Adrenal gland (tissue), 12 donors: ENCODE measurements around the gene KLB. TPM values are rescaled to one million over a fixed set of nuclear protein-coding genes. Genes with fewer than 3 reads are reported as not detected.
A peak's percentile ranks its signal among the peaks of the same experiment; 100 is the strongest.

ENCODE experiments used
- DNase-seq, 7 donors: peaks; one replicate each; pipeline ENCODE4 v3.0.0-alpha.2; 2019 to 2020
- H3K27ac ChIP-seq, 5 donors: fragments of 200-600 bp; sonication (generic) in 4 of 5; 1 replicate in 3 of 5; 2 replicates in 2 of 5; pipeline versions ENCODE4 v1.5.1 to v1.8.0; 2016 to 2020; ENCODE audit warnings: mild to moderate bottlenecking in 1 of 5
- H3K27me3 ChIP-seq: fragments of 200-600 bp; 2 replicates; pipeline ENCODE4 v1.8.0; 2021
- H3K36me3 ChIP-seq, 2 donors: fragments of 200-600 bp; replicated peaks in 1 of 2; 1 replicate in 1 of 2; 2 replicates in 1 of 2; pipeline versions ENCODE4 v1.5.1 to v1.8.0; 2018 to 2022
- H3K4me1 ChIP-seq, 2 donors: fragments of 200-600 bp; replicated peaks in 1 of 2; 1 replicate in 1 of 2; 2 replicates in 1 of 2; pipeline versions ENCODE4 v1.5.1 to v1.8.0; 2018 to 2021
- H3K4me3 ChIP-seq, 4 donors: fragments of 200-600 bp; sonication (generic) in 3 of 4; one replicate each; pipeline ENCODE4 v1.5.1; 2016 to 2018
- H3K9me3 ChIP-seq, 3 donors: fragments of 200-600 bp; sonication (generic) in 1 of 3; replicated peaks in 1 of 3; 1 replicate in 2 of 3; 2 replicates in 1 of 3; pipeline versions ENCODE4 v1.5.1 to v1.8.0; 2016 to 2021
- POLR2A ChIP-seq, 2 donors: fragments of 450-650 bp; IDR thresholded peaks; one replicate each; pipeline ENCODE4 v1.6.1; 2017; ENCODE audit warnings: antibody characterized with exemption in 2 of 2, mild to moderate bottlenecking in 2 of 2, moderate library complexity in 1 of 2
- WGBS, 4 donors: extraction: QIAGEN DNeasy Blood & Tissue Kit in 2 of 4; methylation state at CpG; one replicate each; pipeline versions ENCODE4 v1.1.5 to v1.1.7; 2013 to 2017; 5-methylcytosine and 5-hydroxymethylcytosine counted together
- intact Hi-C, 2 donors: fragments of 100-400 bp; cut with DNase I; formaldehyde crosslinking; loops; one replicate each; pipeline versions ENCODE4 v1.14.1 to v1.15.0; 2022 to 2023
- polyA plus RNA-seq, 3 donors: library from polyadenylated mRNA; stranded (reverse); fragments of 200-250 nt in 2 of 3; fragments of 350-450 nt in 1 of 3; fragmentation: Illumina TruSeq in 1 of 3; extraction: RNeasy Lipid Tissue Mini Kit (QIAGEN cat#74804) in 1 of 3; gene quantifications; one replicate each; pipeline ENCODE4 v1.2.3, GENCODE V29; 2013 to 2014
- total RNA-seq, 9 donors: library from RNA; depleted of rRNA in 4 of 9; stranded (reverse); fragments of >200 nt in 4 of 9; fragments of 120-200 nt in 1 of 9; fragmentation: NEBNext Ultra II Directional in 1 of 9; extraction: Animal tissue kit (Norgen Biotek cat#: 25700) in 1 of 9; gene quantifications; one replicate each; pipeline versions ENCODE4 v1.1.0 to v1.2.4, GENCODE V29; 2013 to 2023
- TF ChIP-seq, protein P1 (sequence below), 6 experiments: fragments of 450-650 bp in 4 of 6; fragments of 200-600 bp in 2 of 6; sonication (generic) in 1 of 6; IDR thresholded peaks; 1 replicate in 5 of 6; 2 replicates in 1 of 6; pipeline versions ENCODE4 v1.5.1 to v1.8.0; 2016 to 2021; ENCODE audit warnings: antibody characterized with exemption in 6 of 6, mild to moderate bottlenecking in 2 of 6, moderate library complexity in 1 of 6
- donor health status: healthy with polysubstance abuse.
- donor health status: Bipolar disorder and iron deficiency.
- donor health status: DM: yes; HTN: yes; CAD: no.
- donor health status: DM: no; HTN: no; CAD: no.
- donor health status: DM: no; HTN: no; CAD: no.
- donor health status: DM: yes; HTN: yes; CAD: no.

Gene KLB
- total and polyA plus RNA-seq, 12 donors: under 0.01 to 1.1 (median 0.15) TPM; not detected in 2

DNA sequence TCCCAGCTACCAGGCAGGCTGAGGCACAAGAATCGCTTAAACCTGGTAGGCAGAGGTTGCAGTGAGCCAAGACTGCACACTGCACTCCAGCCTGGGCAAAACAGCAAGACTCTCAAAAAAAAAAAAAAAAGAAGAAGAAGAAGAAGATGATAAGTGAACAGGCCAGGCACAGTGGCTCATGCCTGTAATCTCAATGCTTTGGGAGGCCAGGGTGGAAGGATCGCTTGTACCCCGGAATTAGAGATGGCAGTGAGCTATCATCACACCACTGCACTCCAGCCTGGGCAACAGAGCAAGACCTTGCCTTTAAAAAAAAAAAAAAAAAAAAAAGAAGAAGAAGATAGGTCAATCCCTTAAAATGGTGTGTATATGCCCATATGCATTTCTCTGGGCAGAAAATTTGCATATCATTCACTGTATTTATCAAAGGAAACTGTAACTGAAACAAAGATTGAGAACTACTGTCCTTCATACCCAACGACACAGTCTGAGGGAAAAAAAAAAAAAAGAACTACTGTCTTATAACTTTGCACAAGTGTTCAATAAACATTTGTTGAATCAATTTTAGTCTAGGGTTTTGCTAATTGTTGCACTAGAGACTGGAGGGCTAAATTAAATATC is 42.8 kb upstream of the KLB start:
- no peak overlapping the region for H3K27ac ChIP-seq
- H3K4me1 ChIP-seq: peaks cover 19 to 30% of the 10 kb centered on the region in 2 donors
- intact Hi-C loops: no loop called here
- DNase-seq: no peak
- 76 to 82% (median 79%) methylated on average over 4 of the region's 4 CpGs for WGBS, 4 donors
- no peaks in the 10 kb centered on the region for H3K36me3 ChIP-seq
- H3K9me3 ChIP-seq: no peaks in the 10 kb centered on the region
- no peaks in the 10 kb centered on the region for H3K27me3 ChIP-seq
- no peak overlapping the region for H3K4me3 ChIP-seq
- no peak for TF ChIP-seq POLR2A (IDR thresholded peaks at IDR 0.05)
- TF ChIP-seq, protein P1, sequence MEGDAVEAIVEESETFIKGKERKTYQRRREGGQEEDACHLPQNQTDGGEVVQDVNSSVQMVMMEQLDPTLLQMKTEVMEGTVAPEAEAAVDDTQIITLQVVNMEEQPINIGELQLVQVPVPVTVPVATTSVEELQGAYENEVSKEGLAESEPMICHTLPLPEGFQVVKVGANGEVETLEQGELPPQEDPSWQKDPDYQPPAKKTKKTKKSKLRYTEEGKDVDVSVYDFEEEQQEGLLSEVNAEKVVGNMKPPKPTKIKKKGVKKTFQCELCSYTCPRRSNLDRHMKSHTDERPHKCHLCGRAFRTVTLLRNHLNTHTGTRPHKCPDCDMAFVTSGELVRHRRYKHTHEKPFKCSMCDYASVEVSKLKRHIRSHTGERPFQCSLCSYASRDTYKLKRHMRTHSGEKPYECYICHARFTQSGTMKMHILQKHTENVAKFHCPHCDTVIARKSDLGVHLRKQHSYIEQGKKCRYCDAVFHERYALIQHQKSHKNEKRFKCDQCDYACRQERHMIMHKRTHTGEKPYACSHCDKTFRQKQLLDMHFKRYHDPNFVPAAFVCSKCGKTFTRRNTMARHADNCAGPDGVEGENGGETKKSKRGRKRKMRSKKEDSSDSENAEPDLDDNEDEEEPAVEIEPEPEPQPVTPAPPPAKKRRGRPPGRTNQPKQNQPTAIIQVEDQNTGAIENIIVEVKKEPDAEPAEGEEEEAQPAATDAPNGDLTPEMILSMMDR (IDR thresholded peaks at IDR 0.05): no peak

DNA sequence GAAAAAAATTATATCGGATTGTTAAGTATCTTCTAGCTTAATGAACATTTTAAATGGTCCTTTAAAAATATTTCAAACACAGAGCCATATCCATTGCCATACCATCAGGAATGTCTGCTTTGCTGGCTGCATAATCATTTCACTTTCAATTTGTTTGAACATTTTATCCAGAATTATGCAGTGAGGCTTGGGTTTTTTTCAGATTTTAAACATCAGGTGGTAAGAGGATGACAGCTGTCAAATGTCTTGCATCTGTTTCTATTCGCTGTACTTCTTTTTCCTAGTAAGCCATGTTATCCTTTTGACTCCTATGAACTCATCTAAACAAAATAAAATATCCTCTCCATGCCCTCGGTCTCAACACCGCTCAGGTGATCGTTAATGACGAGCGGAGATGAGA is 41.4 kb upstream of the KLB start:
- Histone ChIP-seq H3K36me3 (no peaks in the 10 kb centered on the region), H3K9me3 (no peaks in the 10 kb centered on the region), H3K27ac (peak overlapping the region in 3 of 5 donors; percentile 87 to 91 (median 90)), H3K4me3 (peak overlapping the region in 2 of 4 donors; percentile 79 to 90), H3K4me1 (peaks cover 19 to 30% of the 10 kb centered on the region in 2 donors), H3K27me3 (no peaks in the 10 kb centered on the region)
- TF ChIP-seq, protein P1 (IDR thresholded peaks at IDR 0.05): no peak
- no peak for TF ChIP-seq POLR2A (IDR thresholded peaks at IDR 0.05)
- intact Hi-C loops: no loop called here
- DNase-seq: no peak
- 4 to 10% (median 5%) methylated on average over 7 of the region's 7 CpGs for WGBS, 4 donors

DNA sequence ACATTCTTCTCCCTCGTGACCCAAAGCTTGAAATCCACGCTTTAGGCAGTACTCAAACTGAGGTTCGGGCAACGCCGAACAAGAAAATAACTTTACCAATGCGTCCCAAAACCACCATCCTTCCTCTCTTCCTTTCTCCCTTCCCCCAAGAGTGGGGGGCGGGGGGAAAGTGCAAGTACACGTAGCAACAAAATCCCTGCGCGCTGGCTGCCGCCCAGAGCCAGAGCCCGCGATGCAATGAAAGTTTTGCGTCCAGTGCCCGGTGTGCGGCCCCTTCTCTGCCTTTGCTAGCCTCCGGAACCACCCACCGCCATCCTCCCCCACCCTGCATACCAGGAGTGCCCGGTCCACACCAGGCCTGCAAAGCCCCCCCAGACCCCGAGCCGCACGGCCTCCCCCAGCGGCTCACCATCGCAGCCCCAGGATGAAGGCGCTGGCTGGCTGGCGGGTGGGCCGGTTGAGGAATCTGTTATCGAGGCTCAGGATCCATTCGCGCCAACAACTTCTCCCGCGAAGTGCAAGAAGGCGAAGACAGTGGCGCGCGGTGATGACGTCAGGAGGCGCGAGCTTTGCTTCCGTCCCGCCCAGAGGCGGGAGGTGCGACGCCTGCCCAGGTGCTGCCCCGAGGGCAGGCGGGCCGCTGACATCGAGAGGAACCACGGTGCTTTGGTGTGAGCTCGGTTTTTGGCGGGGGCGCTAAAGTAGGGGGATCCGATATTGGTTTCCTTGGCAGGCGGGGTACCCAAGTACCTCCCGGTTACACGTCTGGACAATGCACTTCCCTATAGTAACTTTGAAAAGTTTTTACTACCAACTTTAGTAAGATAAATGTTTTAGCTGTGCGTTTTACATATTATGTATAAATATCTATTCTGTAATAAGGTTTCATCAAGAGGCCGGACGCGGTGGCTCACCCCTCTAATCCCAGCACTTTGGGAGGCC is 40.6 kb upstream of the KLB start, which contains the start of gene RFC1:
TSS of gene RFC1 (minus strand) at position 533 of the 942 bp plus-strand sequence. CDS start at position 412, 121 bp downstream.
- WGBS, 4 donors: 4 to 9% (median 5%) methylated on average over 25 to 60 of the region's 60 CpGs
- H3K27me3 ChIP-seq: no peaks in the 10 kb centered on the region
- TF ChIP-seq, protein P1 (IDR thresholded peaks at IDR 0.05): no peak
- TF ChIP-seq POLR2A (IDR thresholded peaks at IDR 0.05): peak; percentile 9 to 65
- peaks cover 19 to 30% of the 10 kb centered on the region in 2 donors for H3K4me1 ChIP-seq
- intact Hi-C loops: no loop called here
- peak within 1 kb of the TSS; percentile 71 to 91 (median 87) for H3K27ac ChIP-seq
- no peaks in the 10 kb centered on the region for H3K36me3 ChIP-seq
- H3K9me3 ChIP-seq: no peaks in the 10 kb centered on the region
- peak within 1 kb of the TSS; percentile 79 to 96 (median 87) for H3K4me3 ChIP-seq
- peak; percentile 91 to 96 (median 94) for DNase-seq

DNA sequence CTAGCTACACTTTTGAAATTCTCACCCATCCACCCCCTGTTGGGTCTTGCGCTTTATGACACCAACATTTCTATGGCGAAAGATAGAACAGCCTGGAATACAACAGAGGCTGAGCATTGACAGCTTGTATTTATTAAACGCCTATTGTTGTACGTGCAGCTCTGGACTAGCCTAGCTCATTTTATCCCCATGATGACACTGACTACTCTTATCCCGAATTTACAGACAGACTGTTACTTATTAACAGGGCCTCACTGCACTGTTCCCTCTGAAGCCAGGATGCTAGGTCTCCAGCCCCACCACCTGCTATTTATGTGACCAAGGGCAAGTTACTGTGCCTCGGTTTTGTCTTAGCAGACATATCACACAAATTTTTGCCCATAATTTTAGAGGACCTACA is 39.6 kb upstream of the KLB start:
- DNase-seq: no peak
- intact Hi-C loops: no loop called here
- Histone ChIP-seq H3K4me3 (no peak overlapping the region), H3K36me3 (no peaks in the 10 kb centered on the region), H3K27ac (no peak overlapping the region), H3K9me3 (no peaks in the 10 kb centered on the region), H3K27me3 (no peaks in the 10 kb centered on the region), H3K4me1 (peaks cover 17 to 27% of the 10 kb centered on the region in 2 donors)
- no peak for TF ChIP-seq POLR2A (IDR thresholded peaks at IDR 0.05)
- TF ChIP-seq, protein P1 (IDR thresholded peaks at IDR 0.05): no peak
- 90 to 95% (median 94%) methylated on average over 6 of the region's 6 CpGs for WGBS, 4 donors
